GM19043 (cell line): ENCODE data around the gene HAS3.
"Not testable (repeated sequence)": the region's sequence is repeated elsewhere in the genome, so short reads cannot be mapped to it uniquely, and the experiment has no call there.

Experiments used
- ATAC-seq: cut with Tn5 transposase; IDR thresholded peaks from one replicate; pipeline ENCODE4 v1.9.1; 2021; ENCODE audit warnings: low read depth; ENCODE audit not compliant: unreplicated experiment

The HAS3 gene, protein sequence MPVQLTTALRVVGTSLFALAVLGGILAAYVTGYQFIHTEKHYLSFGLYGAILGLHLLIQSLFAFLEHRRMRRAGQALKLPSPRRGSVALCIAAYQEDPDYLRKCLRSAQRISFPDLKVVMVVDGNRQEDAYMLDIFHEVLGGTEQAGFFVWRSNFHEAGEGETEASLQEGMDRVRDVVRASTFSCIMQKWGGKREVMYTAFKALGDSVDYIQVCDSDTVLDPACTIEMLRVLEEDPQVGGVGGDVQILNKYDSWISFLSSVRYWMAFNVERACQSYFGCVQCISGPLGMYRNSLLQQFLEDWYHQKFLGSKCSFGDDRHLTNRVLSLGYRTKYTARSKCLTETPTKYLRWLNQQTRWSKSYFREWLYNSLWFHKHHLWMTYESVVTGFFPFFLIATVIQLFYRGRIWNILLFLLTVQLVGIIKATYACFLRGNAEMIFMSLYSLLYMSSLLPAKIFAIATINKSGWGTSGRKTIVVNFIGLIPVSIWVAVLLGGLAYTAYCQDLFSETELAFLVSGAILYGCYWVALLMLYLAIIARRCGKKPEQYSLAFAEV

DNA sequence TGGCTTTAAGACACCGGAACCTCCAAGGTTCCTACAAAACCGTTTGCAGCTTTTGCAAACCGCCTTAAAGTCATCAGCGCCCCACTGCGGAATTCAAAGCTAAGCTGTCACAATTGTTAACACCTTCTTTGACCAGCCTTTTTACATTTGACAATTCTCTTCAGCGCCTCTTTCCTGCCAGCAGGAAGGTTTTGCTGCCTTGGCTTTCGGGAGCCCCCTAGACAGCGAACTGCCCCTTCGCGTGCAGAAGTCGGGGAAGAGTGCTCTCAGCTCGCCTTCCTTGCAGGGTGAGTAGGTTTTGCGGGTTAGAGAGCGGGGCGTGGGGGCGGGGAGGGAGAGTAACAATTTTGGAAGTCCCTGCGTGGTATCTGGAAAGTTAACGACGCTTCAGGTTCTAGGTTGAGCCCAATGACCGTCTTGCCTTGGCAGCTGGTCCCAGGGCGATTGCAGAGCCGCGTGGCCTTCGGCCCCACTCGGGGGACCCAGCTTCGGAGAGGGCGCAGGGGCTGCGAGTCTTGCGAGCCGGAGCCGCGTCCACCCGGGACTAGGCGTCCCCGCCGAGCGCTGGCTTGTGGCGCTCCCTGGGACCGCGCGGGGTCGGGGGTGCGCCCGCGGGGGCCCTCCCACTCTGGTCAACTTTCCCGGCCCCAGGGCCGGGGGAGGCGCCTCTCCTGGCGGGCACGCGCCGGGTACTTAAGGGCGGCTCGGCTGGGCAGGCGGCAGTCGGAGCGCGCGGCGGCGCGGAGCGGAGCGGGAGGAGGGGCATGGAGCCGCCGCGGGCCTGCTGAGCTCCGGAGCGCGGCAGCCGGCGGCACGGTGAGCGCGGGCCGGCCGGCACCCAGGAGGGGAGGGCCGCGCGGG is at the start of gene HAS3:
HAS3 (plus strand) TSS at position 153 of the 861 bp plus-strand sequence. CDS start 3,743 bp downstream, outside the sequence.
- no peak for ATAC-seq

DNA sequence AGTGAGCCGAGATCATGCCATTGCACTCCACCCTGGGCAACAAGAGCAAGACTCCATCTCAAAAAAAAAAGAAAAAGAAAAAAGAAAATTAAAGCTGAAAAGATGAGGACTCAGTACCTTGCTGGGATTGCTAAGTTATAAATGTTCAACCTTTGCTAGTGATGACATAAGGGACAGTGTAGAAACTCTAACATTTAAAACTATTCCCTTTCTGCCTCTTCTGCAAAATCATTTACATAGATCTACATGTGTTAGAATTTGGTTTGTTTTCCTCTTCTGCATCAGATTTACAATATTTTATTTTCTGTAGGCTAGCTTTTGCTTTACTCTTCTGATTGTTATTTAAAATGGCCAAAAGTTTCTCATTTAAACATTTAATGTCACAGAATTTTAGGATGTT is 49.5 kb upstream of the HAS3 start:
- ATAC-seq = no peak

DNA sequence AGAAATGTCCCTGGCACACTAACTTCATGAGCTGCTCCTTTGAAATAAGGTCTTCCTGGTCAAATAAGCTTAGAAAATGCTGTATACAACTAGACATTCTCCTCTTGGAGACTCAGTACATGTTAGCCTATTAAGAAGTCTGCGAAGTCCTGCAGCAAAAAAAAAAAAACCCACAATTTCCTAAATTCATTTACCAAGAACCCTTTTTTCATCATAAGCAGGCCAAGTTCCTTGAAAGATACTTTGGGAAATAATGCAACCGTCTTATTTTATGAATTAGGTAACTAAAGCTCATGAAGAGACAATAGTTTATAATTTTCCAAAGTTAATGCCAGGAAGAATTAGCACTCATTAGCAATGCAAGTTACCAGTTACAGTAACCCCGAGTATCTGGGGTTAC is 49.0 kb upstream of the HAS3 start:
- no peak for ATAC-seq

DNA sequence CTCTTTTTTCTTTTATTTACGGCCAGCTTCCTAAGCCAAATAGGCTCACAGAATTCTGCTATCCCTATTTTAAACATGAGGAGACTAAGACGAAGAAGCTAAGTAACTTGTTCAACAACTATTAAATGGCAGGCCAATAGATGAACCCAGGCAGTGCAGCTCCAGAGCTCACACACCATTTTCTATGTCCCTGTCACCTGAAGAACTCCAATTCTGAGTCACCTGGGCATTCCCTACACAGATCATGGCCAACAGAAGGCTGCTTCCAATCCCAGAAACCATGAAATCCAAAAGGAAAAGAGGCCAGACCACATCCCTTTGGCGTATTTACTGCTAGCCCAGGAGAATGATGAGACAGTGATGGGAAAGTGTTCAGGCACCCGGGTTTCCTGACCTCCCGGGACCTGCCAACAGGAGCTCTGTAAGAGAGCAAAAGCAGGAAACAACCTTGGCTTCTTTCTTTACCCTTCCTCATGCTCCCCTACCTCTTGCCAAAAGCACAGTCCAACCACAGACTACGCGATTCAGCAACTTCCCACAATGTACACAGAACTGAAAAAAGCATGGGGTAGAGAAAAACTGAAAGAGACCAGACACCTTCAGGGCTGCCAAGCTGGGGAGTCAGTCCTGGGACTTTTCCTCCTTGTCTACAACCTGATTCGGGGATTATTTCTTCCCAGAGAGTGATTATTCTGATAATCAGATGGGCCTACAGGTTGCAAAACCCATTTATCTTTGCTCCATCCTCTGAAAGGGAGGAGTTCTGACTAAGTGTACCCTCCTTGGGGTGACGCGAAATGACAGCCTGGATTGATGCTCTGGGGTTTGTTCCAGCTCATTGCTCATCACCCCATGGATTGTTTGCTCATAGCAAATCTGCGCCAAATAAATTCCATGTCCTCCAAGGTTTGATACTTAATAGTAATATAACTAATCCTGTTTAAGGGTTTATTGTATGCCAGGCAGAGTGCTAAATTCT is 47.8 kb upstream of the HAS3 start:
- ATAC-seq = no peak

DNA sequence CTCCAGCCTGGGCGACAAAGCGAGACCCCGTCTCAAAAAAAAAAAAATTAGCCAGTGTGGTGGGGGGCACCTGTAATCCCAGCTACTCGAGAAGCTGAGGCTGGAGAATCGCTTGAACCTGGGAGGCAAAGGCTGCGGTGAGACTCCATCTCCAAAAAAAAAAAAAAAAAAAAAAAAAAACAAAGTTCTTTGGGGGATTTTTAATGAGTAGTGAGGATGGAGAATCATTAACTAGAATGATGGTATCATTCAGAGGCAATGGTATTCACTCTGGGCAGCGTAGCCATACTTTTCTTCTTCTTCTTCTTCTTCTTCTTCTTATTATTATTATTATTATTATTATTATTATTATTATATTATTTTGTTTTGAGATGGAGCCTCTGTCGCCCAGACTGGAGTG is 42.0 kb upstream of the HAS3 start:
- not testable (repeated sequence) for ATAC-seq

DNA sequence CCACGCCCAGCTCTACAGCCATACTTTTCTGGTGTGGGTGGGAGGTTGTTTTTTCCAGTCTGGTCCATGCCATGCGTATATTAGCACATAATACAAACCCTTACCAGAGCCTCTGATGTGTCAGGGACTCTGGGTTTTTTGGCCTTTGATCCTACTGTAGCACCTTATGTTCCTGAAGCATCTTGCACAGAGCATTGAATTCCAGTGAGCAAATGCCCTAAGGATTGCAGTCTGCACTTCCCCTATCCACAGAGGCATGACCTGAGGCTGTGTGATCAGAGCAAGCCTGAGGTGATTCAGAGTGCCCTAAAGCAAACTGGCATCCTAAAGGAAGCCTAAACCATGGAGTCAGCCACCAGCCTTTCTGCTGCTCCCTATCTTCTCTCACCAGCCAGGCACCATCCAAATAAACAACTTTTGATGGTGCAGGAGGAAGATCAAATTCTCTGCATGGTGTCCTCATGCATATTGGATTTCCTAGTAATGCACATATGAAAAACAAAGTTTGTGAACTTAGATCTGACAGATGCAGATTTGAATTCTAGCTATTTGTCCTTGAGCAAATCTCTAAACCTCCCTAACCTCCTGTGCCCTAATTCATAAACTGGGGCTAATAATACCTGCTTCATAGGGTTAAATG is 41.2 kb upstream of the HAS3 start:
- ATAC-seq = no peak

DNA sequence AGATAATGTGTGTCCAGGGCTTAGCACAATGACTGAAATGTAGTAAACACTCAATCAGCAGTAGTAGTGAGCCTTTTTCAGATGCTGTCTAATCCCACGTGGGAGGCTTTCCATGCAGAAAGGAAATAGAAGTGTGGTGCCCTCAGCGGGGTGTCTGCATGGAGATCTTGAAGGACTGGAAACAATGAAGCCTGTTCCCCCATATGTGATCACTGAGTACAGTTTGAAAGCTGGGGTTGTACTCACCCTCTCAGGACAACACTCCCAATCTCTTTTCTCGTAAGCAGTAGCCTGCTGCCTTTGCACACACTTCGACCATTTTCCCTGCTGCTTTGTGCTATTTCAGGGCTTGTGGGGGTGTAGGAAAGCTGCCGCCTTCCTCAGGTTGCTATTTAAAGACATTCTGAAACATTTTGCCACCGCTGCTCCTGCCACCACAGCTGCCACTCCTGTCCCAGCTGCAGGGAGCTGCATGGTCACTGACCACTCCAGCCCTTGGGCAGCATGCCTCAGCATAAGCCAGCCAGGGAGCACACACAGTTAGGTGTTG is 40.6 kb upstream of the HAS3 start:
- no peak for ATAC-seq

DNA sequence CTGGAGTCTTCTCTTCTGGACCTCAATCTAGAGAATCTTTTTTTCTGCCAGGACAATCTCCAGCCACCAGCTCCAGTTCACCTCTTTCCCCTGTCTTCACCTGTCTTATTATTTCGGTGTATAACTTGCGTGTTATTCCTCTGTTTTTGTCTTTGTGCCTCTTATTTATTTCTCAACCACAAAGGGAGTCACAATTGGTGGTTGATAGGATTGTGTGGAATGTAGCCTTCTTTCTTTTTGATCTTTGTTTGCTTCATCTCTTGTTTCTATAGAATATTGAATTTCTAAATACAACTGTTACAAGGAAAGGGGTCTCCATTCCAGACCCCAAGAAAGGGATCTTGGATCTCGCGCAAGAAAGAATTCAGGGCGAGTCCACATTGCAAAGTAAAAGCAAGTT is 35.9 kb upstream of the HAS3 start:
- ATAC-seq = no peak

DNA sequence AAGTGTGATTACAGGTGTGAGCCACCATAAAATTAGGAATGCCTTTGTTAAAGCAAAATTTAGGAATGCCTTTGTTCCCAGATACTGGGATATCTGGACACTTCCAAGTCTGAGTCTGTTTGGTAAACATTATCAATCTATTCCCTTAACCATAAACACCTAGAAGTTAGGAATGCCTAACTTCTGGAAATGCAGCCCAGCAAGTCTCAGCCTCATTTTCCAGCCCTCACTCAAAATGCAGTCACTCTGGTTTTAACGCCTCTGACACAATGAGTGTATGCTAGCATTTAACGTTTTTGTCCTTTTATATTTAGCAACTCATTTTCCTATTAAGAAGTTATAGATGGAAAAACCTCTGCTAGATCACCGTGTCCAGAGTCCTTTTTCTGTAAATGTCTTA is 34.4 kb upstream of the HAS3 start:
- no peak for ATAC-seq

DNA sequence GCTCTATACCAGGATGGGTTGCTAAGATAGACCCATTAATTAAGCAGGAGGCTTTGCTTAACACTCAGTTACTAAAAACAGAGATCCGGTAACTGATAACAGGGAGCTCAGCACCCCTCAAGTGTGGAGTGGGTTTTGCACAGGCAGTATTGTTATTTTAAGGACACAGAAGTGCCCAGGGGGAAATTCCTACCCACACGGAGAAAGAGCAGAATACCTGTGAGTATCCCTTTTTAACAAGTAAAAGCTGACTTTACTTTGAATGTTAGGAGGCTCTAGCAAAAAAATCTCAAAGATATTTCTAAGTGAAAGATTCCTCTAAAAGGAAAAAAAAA is 32.8 kb upstream of the HAS3 start:
- ATAC-seq = no peak

DNA sequence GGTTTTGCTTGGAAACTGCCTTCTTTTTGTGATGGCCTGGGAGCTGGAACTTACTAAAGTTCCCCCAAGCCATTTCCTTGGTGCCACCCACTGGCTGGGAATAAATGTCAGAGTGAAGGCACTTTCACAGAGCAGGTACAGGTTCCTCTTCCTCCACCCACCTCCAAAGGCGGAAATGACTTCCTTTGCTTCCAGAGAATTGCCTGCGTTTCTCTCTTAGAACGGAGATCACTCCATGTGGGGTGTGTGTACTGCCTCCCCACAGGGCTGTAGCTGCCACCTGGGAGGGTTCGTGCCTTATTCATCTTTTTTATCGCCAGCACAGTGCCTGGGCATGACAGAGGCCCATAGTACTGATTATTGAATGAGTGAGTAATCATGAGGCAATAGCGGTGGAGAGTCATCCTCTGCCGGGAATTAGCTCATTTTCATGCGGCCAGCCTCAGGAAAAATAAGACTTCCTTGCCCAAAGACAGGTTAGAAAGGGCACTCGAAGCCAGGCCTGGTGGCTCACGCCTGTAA is 32.2 kb upstream of the HAS3 start:
- no peak for ATAC-seq

DNA sequence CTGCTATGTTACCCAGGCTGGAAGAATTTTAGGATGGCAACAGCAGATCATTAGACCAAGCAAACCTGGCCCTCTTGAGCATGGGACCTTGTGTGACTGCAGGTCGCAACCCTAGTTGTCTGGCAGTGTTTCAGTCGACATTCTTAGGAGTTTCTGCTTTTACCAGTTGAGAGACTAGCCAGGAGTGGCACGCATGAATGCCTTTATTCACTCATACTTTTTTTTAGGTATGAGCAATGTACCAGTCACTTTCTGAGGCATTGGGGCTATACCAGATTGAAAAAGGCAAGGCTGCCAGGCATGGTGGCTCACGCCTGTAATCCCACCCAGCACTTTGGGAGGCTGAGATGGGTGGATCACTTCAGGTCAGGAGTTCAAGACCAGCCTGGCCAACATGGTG is 28.2 kb upstream of the HAS3 start:
- no peak for ATAC-seq

DNA sequence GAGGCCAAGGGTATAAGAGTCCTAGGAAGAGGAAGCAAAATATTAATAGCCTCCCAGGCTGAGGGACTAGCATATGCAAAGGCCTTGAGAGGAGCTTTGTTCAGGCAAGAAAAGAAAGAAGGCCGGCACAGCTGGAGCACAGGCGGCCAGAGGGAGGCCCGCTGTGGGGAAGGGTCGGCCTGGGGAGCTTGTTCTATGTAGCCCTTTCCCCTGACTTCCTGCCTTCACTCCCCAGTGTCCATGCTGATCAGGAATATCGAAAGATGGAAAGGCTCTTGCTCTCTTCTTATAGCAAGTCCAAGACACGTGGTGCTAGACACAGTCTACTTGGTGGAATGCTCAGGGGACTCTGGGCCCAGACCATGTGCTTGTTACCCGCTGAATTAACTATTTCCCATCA is 27.4 kb upstream of the HAS3 start:
- ATAC-seq = no peak

DNA sequence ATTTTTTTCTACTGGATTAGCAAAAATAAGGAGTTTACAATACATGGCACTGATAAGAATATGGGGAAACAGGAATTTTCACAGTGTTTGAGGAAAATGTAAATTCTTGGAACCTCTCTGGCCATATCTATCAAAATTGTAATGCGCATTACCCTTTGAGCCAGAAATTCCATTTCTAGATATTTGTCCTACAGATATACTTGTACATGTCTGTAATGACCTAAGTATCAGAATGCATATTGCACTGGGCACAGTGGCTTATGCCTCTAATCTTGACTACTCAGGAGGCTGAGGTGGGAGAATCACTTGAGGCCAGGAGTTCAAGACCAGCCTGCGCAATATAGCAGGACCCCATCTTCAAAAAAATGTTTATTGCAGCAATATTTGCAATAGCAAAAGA is 25.8 kb upstream of the HAS3 start:
- ATAC-seq = no peak

DNA sequence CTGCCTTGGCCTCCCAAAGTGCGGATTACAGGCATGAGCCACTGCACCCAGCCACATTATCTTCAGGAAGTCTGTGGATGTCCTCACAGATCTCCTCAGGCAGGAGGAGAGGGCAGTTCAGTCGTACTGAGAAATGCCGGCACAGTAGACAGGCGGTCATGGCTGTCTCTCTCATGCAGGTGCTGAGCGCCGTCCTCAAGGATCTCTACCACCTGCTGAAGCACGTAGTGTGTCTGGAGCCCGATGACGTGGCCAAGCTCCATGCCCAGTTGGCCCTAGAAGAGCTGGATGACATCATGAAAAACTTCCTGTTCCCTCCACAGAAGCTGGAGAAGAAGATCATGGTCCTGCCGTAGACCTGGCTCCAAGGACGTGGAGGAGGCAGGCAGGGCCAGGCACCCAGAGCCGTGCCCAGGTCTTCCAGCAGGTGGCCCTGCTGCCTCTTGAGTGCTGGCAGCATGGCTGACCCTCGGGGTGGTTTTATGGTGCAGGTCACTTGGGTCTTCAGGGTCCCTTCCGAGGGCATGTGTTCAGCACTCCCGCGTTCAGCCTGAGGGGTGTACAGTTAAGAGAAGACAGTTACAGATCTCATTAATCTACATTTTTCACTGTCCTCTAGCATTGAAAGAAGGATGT is 22.0 kb upstream of the HAS3 start:
- no peak for ATAC-seq

DNA sequence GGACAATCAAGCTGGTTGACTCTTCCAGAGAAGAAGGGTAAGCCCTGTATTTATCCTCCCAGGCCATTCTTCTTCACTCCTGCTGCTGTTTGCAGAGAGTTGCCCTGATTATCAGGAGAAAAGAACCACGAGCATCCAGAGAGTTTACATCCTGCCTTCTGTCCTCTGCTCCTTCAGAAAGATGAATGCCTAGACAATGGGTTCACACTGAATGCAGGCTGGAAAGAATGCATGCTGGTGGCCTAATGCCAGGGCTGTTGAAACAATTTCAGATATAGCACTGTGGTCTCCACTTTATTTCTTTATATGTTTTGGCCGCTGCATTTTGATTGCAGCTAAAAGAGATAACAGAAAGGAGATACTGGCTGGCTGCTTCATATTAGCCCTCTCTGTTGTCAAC is 21.2 kb upstream of the HAS3 start:
- ATAC-seq = no peak

DNA sequence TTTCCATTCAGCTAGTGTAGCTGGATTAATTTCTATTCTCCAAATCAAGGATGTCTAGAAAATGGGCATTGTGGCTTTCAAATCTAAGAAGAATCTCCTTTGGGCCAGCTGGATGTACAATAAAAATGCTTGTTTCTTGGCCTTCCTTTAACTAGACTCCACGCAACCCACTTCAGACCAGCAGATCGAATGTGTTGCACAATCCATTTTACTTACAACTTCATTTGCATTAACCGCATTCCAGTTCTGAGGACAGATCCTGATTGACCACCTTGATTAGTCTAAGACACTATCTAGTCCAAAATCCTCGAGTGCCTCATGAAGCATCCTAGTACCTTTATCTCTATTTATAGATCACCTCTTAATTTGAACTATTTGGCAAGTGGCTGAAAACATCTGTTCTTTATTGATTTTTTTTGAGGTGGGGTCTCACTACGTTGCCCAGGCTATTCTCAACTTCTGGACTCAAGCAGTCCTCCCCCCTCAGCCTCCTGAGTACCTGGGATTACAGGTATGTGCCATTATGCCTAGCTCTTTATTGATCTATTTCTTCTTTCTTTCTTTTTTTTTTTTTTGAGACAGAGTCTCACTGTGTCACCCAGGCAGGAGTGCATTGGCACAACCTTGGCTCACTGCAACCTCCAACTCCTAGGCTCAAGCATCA is 20.3 kb upstream of the HAS3 start:
- ATAC-seq = no peak

DNA sequence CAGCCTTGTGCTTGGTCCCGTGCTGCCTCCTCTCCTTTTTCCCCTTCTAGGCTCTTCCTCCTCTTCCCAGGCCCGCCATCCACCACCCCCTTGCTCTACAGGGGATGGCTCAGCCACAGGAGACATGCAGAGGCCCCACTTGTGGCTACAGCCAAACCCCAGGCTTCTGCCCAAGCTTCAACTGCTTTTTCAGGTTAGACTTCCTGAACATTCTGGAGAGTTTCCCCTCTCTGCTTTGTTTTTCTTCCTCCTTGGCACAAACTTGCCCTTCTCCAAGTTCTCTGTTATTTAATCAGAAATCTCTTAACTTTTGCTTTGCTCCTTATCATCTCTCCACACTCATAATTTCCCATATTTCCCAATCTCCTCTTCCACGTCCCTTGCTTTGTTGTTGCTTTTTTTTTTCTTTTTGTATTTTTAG is 18.3 kb upstream of the HAS3 start:
- ATAC-seq = no peak
